GM21723 (cell line): ENCODE results near the gene SLC66A2.
"Not testable (repeated sequence)": the region's sequence is repeated elsewhere in the genome, so short reads cannot be mapped to it uniquely, and the experiment has no call there.

Experiments used
- ATAC-seq: cut with Tn5 transposase; IDR thresholded peaks from one replicate; pipeline ENCODE4 v1.9.1; 2021; ENCODE audit warnings: mild to moderate bottlenecking, moderate library complexity; ENCODE audit not compliant: unreplicated experiment

Gene SLC66A2

GRCh38 chr18:79883461-79884293 is 67.8 kb downstream of the SLC66A2 start:
- ATAC-seq = no peak

GRCh38 chr18:79882522-79883241 is 68.8 kb downstream of the SLC66A2 start:
- ATAC-seq = no peak

- no peak for ATAC-seq
Observed at GRCh38 chr18:79881695-79882094, 69.8 kb downstream of the SLC66A2 start.

GRCh38 chr18:79879566-79879965 is 71.9 kb downstream of the SLC66A2 start:
- ATAC-seq = no peak

- ATAC-seq = no peak
Observed at GRCh38 chr18:79878741-79879378, 72.6 kb downstream of the SLC66A2 start.

- ATAC-seq = not testable (repeated sequence)
Observed at GRCh38 chr18:79878246-79878645, 73.2 kb downstream of the SLC66A2 start.

GRCh38 chr18:79877163-79878091 is 74.0 kb downstream of the SLC66A2 start:
- ATAC-seq = no peak

GRCh38 chr18:79876497-79876896 is 75.0 kb downstream of the SLC66A2 start:
- ATAC-seq = no peak

- no peak for ATAC-seq
Observed at GRCh38 chr18:79875931-79876461, 75.5 kb downstream of the SLC66A2 start.

GRCh38 chr18:79875531-79875919 is 75.9 kb downstream of the SLC66A2 start:
- ATAC-seq = no peak

GRCh38 chr18:79874553-79875530 is 76.6 kb downstream of the SLC66A2 start:
- ATAC-seq = no peak

- ATAC-seq = no peak
Observed at GRCh38 chr18:79873449-79874110, 77.9 kb downstream of the SLC66A2 start.

GRCh38 chr18:79872527-79873444 is 78.7 kb downstream of the SLC66A2 start:
- ATAC-seq = no peak

- no peak for ATAC-seq
Observed at GRCh38 chr18:79871481-79872091, 79.9 kb downstream of the SLC66A2 start.

- ATAC-seq = no peak
Observed at GRCh38 chr18:79871026-79871390, 80.4 kb downstream of the SLC66A2 start.

- ATAC-seq = no peak
Observed at GRCh38 chr18:79870301-79871025, 81.0 kb downstream of the SLC66A2 start.
